GM21786 (cell line): Measurements from ENCODE around the gene MBLAC2.

Source experiments
- ATAC-seq: cut with Tn5 transposase; IDR thresholded peaks from one replicate; pipeline ENCODE4 v1.9.1; 2021; ENCODE audit not compliant: unreplicated experiment

The MBLAC2 gene

DNA sequence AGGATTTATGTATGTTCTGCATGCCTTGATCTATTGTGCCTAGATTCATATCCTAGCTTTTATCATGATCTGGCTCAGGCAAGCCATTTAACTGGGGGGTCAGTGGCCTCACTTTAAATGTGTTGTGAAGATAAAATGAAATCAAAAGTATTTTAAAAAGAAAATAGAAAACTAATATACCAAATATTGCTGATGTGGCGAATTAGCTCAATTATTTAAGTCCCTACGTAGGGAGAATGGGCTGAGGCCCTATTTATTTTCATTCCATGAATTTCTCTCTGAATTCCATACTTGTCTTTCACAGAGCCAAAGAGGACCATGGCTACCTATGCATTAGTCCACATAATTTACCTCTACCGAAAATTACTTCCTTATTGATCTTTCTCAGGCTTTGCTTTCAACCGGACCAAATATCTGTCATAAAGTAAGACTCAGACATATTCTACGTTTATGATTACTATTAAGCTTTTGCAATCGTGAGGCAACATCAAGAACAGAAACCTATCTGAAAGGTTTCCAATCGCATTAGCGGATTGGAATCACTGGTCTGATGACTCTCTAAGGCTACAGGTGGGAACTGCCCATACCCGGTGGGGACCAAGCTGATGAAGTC lies 1.7 kb downstream of the MBLAC2 start:
- ATAC-seq = peak; percentile 4

DNA sequence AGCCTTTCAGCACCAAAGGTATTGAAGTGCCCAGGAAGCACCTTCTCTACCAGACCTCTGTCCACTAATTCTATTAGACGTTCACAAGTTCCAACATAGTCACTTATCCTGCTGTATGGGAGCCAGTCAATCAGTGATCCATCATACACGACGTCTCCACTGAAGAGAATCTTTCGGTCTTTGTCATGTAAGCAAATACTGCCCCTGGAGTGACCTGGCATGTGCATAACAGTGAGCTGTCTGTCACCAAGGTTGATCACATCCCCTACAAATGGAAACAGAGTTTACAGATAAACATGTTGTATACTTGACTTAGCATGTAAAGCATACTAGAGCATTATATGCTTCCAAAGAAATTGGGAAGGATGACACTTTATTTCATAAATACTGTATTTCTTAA lies 13.3 kb downstream of the MBLAC2 start:
- ATAC-seq = no peak

DNA sequence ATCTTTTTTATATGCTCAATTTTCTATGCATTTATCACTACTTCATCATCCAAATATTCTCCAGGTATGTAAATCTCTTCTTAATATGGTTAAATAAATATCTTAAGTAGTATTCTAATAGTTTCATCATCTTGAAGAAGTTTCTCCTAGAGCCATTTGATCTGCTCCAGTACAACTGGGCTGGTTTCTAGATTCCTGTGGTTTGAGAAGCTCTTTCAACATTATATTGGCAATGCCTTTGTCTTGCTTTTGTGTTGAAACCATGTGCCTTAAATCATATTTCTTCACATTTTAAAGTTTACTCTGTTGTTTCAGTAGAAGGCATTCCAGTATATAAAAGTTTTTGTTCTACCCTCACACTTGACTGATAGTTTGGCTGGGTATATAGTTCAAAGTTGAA lies 27.6 kb downstream of the MBLAC2 start:
- ATAC-seq = no peak

DNA sequence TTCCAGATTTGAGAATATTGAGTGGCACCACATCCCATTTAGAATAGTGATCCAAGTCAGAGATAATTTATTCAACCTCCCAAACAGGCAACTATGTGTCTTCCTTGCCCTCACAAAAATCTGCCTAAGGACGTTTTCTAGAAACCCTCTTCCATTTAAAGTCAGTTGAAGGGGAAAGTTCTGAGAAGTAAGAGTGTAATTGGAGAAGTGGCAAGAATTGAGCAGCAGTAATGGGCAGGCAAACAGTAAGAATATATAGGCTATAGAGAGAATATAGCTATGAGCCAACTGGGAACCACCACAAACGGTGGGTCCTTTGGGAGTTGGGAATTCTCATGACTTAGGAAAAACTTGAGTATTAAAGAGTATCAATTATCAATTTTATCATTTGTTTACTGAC lies 33.9 kb downstream of the MBLAC2 start:
- ATAC-seq = no peak

DNA sequence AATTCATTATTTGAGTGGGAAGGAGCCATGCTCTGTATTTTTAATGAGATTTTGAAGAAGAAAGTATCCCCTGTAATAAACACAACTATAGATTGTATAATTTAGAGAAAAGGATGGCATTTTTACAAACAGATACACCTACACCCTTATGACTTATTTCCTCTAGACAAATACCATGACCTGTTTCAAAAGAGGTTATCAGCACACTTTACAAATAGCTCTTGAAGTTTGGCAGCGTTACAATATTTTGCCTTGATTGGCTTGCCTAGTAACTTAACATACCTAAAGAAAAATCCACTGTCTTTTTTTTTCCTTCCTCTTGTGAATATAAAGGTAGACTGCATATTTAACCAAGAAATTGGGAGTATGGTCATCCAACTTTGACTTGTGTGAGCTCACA lies 36.5 kb downstream of the MBLAC2 start:
- no peak for ATAC-seq

DNA sequence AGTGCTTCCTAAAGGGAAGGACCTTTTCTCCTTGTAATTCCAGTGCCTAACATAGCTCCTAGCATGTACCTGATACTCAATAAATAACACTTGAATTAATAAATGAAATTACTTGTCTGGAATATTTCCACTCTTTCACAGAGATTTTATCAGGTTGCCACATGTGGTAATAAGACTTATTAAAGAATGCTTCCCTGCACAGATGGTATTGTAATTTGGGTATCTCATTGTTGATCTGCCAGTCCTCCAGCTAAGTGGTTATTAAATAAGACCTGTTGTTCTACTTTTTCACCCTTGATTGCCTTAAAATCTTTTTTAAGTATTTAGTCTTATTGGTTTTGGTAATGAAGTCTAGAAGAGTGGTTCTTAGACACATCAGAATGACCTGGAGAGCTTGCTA lies 36.9 kb downstream of the MBLAC2 start:
- no peak for ATAC-seq

DNA sequence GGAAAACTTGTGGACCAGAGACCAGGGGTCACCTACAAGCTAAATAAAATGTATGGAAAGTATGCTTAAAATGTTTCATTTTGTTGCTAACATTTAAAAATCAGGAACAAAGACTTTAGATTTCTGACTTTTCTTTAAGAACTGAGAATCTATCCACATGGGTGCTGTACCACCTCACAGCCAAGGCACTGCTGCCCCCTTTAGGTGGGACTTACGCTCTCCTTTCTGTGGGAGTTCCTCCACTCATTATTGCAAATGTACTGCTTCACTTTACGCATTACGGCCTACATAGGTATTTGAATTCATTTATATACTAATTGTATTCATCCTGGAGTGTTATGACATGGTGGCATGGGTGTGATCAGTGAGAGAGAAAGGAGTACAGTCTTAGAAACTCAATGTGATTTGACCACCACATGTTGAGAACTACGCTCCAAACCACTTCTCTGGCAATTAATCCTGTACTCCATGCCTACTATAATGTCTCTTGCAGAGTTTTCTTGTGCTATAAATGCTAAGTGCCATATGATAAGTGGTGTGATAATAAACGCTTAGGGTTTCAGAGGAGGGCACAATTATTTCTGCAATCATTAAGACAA lies 40.4 kb downstream of the MBLAC2 start:
- no peak for ATAC-seq

DNA sequence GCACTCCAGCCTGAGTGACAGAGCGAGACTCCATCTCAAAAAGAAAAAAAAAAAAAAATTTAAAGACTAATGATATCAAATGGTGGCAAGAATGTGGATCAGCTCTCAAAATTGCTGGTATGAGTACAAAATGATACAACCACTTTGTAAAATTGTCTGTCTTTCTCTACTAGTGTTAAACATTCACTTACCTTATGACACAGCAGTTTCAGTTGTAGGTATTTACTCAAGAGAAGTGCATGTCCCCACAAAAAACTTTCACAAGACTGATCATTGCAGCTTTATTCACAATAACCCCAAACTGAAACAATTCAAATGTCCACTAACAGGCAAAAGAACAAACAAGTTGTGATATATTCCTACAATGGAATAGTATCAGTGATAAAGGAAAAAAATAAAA lies 50.3 kb downstream of the MBLAC2 start:
- peak; percentile 71 for ATAC-seq

DNA sequence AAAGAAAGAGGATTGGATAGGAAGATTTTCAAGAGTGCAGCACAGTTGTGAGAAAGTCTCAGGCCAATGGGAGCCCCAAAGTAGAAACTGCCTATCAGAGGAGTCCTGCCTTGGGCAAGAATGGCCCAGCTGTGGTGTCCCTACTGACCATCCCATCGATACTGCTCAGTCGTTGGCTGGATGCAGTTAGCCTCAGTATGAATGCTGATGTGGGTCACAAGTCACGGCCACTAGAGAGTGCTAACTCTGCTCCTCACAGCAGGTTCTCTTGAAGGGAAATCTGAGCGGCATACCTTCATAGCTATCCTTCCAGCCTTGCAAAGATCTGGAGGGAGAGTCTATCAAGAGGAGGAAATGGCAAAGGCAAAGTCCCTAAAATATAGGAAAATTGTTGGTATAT lies 53.4 kb downstream of the MBLAC2 start:
- ATAC-seq = peak; percentile 52

DNA sequence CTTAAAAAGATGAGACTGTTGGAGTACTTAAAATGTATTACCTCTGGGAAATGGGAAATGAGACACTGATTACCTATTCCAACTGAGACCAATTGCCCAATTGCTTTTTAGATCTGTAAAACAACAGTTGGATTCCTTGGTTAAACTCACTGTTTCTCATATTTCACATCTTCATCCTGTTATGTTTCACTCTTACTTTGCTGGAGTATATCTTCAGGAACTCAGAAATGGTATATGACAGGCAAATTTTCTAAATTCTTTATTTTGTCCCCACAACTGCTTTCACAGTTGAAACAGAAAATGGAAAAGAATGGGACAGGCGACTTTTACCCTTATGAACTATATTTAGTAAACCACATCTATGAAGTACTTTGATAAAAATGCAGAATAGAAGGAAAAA lies 56.4 kb downstream of the MBLAC2 start:
- ATAC-seq = no peak

DNA sequence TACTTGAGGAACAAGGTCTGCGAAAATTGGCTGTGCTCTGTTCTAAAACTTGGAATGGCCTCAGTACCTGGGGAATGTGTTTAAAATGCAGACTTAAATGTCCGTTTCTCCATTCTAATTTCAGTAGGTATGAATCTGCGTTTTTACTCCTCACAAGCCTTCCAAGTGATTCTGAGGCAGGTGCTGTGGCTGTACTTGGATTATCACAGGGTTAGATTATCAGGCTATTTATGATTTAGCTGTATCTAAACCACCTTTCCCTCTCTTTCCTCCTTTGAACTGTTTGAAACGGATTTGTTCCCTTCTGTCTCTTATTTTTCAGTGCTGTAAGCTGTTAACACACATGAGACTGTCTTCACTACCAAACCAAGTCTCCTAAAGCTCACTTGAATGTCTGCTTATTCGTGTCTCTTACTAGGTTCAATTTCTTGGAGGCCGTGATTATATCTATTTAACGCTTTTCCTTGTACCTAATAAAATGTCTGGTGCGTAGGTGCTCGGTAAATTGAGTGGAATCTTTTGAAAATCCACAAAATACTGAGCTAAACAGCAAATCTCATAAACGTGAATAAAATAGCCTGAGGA lies 64.3 kb downstream of the MBLAC2 start:
- no peak for ATAC-seq

DNA sequence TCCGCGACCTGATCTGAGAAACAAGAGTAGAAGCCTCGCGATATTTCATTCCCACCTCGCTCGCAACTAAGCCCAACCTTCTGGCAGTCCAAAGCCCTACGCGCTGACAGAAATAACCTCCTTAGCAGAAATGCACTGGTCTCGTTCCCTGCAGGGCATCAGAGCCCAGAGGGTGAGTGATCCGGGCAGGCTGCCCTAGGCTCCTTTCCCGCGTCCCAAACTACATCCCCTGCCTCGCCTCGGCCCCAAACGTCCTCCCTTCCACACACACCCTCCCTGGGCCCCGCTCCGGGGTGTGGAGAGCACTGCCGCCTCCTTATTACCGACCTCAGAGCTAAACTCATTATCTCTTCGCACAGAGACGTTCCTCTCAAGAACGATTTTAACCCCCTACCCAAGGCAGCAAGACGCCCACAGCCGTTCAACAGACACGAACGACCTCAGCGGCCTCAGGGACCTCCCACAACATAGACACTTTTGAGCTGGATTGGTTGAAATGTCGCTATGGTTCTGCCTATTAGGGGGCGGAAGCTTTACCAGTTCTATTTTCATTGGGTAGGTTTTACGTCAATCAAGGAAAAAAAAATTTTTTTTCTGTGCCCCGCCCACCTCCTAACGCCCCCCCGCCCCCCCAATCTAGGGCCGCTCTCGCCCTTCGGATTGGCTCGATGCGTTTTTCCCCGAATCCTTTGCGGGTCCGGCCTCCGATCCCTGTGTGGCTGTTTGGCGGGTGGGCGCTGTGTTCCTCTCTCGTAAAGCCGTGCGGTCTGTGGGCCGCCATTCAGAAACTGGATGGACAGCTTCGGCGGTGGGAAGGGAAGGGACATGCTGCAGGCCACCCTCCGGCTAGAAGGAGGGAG lies 65.0 kb downstream of the MBLAC2 start, which contains the start of gene CETN3:
Gene CETN3, minus strand, starts transcription at position 439 of the 860 bp plus-strand sequence. Its CDS starts 95 bp downstream, at position 344.
- peak; percentile 92 for ATAC-seq

DNA sequence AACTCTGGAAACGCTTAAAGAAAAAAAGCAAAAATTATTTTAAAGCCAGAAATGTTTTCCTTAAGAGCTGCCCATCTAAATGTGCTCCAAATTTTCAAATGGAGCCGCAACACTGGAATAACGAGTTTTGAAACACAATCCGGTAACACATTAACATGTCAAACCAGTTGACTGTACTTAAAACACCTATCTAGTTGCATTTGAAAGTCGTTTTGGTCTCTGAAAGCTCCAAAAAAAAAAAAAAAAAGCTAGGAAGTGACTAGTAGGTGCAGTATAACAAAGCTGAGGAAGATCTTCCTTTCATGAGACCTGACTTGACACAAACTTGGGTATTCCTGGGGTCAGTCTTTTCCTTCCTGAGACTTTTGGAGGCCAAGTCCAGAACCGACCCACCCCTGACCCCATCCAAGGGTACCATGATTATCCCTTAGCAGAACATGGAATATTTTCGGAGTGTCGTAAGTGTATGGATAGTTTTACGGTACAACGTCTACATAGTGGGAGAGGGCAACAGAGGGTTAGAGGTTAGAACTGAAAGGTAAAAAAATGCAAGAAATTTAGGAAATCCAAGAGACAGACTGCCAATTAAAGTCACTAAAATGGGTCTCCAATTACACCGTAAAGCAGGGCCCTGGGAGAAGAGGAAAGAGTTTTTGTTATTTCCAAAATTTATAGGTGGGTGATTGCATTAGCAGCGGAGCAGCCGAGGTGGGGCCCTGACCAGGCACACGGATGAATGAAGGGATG lies 65.8 kb downstream of the MBLAC2 start:
- no peak for ATAC-seq
